Sigmoid colon (tissue), 4 donors: ENCODE data around the gene DDX1.

Experiments used
- EP300 ChIP-seq, 4 donors: sonication (generic); formaldehyde crosslinking; IDR thresholded peaks; one replicate each; pipeline ENCODE4 v1.6.1; 2017; ENCODE audit warnings: antibody characterized with exemption in 4 of 4
- POLR2A ChIP-seq, 2 donors: fragments of 450-650 bp; IDR thresholded peaks; one replicate each; pipeline ENCODE4 v1.6.1; 2016; ENCODE audit warnings: antibody characterized with exemption in 2 of 2, mild to moderate bottlenecking in 2 of 2, moderate library complexity in 2 of 2
- TF ChIP-seq, protein P1 (sequence below), 4 experiments: fragments of 450-650 bp in 3 of 4; fragments of 200-600 bp in 1 of 4; IDR thresholded peaks; one replicate each; pipeline ENCODE4 v1.5.1; 2016 to 2019; ENCODE audit warnings: antibody characterized with exemption in 4 of 4, mild to moderate bottlenecking in 3 of 4, moderate library complexity in 2 of 4

DNA sequence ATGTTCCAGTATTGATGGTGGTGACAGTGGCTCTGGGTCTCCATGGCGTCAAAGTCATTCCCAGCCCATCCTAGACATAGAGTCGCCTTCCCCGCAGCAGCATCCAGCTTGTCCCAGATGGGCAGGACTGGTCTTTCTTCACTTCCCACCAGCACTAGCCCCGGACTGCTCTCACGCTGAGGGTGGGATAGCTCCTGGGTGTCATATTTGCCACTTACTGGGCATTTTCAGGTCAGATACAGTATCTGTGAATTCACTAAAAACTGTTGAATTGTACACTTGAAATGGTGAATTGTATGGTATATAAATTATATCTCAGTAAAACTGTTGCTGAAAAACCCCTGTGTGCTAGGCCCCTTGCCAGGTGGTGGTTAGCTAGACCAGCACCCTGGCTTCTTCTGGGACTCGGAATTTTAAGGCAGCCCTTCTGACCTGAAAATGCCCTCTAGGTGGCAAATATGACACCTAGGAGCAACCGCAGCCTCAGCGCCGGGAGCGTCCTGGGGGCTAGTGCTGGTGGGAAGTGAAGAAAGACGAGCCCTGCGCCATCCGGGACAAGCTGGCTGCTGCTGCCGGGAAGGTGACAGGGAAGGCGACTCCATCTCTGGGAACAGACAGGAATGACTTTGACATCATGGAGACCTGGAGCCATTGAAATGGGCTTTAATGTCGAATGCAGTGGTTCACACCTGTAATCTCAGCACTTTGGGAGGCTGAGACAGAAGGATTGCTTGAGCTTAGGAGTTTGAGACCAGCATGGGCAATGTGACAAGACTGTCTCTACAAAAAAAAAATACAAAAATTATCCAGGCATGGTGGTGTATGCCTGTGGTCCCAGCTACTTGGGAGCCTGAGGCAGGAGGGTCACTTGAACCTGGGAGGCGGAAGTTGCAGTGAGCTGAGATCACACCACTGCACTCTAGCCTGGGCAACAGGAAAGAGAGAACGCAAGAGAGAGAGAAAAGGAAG is 56.2 kb downstream of the DDX1 start:
- TF ChIP-seq, protein P1, sequence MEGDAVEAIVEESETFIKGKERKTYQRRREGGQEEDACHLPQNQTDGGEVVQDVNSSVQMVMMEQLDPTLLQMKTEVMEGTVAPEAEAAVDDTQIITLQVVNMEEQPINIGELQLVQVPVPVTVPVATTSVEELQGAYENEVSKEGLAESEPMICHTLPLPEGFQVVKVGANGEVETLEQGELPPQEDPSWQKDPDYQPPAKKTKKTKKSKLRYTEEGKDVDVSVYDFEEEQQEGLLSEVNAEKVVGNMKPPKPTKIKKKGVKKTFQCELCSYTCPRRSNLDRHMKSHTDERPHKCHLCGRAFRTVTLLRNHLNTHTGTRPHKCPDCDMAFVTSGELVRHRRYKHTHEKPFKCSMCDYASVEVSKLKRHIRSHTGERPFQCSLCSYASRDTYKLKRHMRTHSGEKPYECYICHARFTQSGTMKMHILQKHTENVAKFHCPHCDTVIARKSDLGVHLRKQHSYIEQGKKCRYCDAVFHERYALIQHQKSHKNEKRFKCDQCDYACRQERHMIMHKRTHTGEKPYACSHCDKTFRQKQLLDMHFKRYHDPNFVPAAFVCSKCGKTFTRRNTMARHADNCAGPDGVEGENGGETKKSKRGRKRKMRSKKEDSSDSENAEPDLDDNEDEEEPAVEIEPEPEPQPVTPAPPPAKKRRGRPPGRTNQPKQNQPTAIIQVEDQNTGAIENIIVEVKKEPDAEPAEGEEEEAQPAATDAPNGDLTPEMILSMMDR (IDR thresholded peaks at IDR 0.05), result no peak
- TF ChIP-seq EP300 (IDR thresholded peaks at IDR 0.05), result no peak
- TF ChIP-seq POLR2A (IDR thresholded peaks at IDR 0.05), result no peak
